Vagina (tissue), 2 donors: ENCODE results near the gene PGLYRP2.

Experiments used
- POLR2A ChIP-seq, 2 donors: fragments of 450-650 bp; IDR thresholded peaks; one replicate each; pipeline ENCODE4 v1.6.1; 2017; ENCODE audit warnings: antibody characterized with exemption in 2 of 2, mild to moderate bottlenecking in 2 of 2, moderate library complexity in 2 of 2
- TF ChIP-seq, protein P1 (sequence below), 3 experiments: fragments of 450-650 bp in 2 of 3; fragments of 200-600 bp in 1 of 3; sonication (generic) in 1 of 3; IDR thresholded peaks; one replicate each; pipeline ENCODE4 v1.5.1; 2017 to 2019; ENCODE audit warnings: antibody characterized with exemption in 3 of 3, mild to moderate bottlenecking in 2 of 3, moderate library complexity in 2 of 3

DNA sequence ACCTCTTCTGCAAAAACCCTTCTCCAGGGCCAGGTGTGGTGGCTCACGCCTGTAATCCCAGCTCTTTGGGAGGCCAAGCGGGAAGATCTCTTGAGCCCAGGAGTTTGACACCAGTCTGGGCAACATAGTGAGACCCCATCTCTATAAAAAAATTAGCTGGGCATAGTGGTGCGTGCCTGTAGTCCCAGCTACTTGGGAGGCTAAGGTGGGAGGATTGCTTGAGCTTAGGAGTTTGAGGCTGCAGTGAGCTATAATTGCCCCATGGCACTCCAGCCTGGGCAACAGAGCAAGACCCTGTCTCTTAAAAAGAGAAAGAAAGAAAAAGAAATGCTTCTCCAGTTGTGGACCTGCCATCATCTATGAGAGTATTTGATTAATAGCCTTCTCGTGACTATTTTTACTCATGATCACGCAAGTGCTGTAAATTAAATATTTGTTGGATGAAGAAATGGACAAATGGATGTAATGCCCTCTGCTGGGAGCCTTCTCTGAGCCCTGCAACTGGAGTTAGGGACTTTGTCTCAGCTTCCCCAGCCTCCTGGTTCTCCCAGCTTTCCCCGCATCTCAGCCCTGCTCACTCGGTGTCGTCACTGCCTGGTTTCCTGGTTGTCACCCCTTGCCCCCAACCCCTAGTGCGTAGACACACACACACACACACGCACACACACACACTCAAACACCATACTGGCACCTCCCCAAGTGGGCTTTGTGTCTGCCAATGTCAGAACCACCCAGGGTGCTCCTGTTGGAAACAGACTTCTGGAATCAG is 41.8 kb downstream of the PGLYRP2 start:
- TF ChIP-seq POLR2A (IDR thresholded peaks at IDR 0.05), result no peak
- TF ChIP-seq, protein P1, sequence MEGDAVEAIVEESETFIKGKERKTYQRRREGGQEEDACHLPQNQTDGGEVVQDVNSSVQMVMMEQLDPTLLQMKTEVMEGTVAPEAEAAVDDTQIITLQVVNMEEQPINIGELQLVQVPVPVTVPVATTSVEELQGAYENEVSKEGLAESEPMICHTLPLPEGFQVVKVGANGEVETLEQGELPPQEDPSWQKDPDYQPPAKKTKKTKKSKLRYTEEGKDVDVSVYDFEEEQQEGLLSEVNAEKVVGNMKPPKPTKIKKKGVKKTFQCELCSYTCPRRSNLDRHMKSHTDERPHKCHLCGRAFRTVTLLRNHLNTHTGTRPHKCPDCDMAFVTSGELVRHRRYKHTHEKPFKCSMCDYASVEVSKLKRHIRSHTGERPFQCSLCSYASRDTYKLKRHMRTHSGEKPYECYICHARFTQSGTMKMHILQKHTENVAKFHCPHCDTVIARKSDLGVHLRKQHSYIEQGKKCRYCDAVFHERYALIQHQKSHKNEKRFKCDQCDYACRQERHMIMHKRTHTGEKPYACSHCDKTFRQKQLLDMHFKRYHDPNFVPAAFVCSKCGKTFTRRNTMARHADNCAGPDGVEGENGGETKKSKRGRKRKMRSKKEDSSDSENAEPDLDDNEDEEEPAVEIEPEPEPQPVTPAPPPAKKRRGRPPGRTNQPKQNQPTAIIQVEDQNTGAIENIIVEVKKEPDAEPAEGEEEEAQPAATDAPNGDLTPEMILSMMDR (IDR thresholded peaks at IDR 0.05), result peak in 1 of 3 experiments; percentile 16
